Neural progenitor cell (in vitro differentiated cells): ENCODE measurements around the gene ABCC3. TPM values are rescaled to one million over a fixed set of nuclear protein-coding genes. Genes with fewer than 3 reads are reported as not detected.

Experiments
- DNase-seq: peaks from one replicate; pipeline ENCODE4 v3.0.0-alpha.2; 2016; ENCODE audit warnings: low spot score
- H2AFZ ChIP-seq: fragments of 200-600 bp; sonication (generic); replicated peaks from 2 replicates; pipeline ENCODE4 v1.6.1; 2016; ENCODE audit warnings: antibody characterized with exemption
- H3F3A ChIP-seq: fragments of 200-600 bp; sonication (generic); 2 replicates; pipeline ENCODE4 v1.6.1; 2016; ENCODE audit warnings: antibody characterized with exemption, low read depth
- H3K27ac ChIP-seq: fragments of 200-600 bp; sonication (generic); 2 replicates; pipeline ENCODE4 v1.5.1; 2016; ENCODE audit warnings: mild to moderate bottlenecking
- H3K27me3 ChIP-seq: fragments of 200-600 bp; sonication (generic); 2 replicates; pipeline ENCODE4 v1.6.1; 2016; ENCODE audit warnings: mild to moderate bottlenecking, moderate library complexity
- H3K36me3 ChIP-seq: fragments of 200-600 bp; sonication (generic); 2 replicates; pipeline ENCODE4 v1.5.1; 2016
- H3K4me1 ChIP-seq: fragments of 200-600 bp; sonication (generic); 2 replicates; pipeline ENCODE4 v1.6.1; 2016; ENCODE audit warnings: mixed run types
- H3K4me2 ChIP-seq: fragments of 200-600 bp; sonication (generic); 2 replicates; pipeline ENCODE4 v1.6.1; 2016
- H3K4me3 ChIP-seq: fragments of 200-600 bp; sonication (generic); 2 replicates; pipeline ENCODE4 v1.5.1; 2016
- H3K79me2 ChIP-seq: fragments of 200-600 bp; sonication (generic); 2 replicates; pipeline ENCODE4 v1.6.1; 2016; ENCODE audit warnings: low read depth
- H3K9ac ChIP-seq: fragments of 200-600 bp; sonication (generic); 2 replicates; pipeline ENCODE4 v1.6.1; 2016
- H3K9me3 ChIP-seq: fragments of 200-600 bp; sonication (generic); 2 replicates; pipeline ENCODE4 v1.5.1; 2016; ENCODE audit warnings: low read depth
- H4K20me1 ChIP-seq: fragments of 200-600 bp; sonication (generic); 2 replicates; pipeline ENCODE4 v1.6.1; 2016; ENCODE audit warnings: low read depth
- H3K27ac Mint-ChIP-seq: 3 replicates; pipeline ENCODE4 v1.8.0; 2021; ENCODE audit warnings: mixed read lengths
- H3K27me3 Mint-ChIP-seq: 2 replicates; pipeline ENCODE4 v1.8.0; 2022; ENCODE audit warnings: low read depth, mild to moderate bottlenecking, inconsistent platforms, moderate library complexity, mixed read lengths; ENCODE audit not compliant: insufficient read depth
- H3K36me3 Mint-ChIP-seq: 3 replicates; pipeline ENCODE4 v1.8.0; 2021; ENCODE audit warnings: mixed read lengths
- H3K4me1 Mint-ChIP-seq: 3 replicates; pipeline ENCODE4 v1.8.0; 2021; ENCODE audit warnings: mixed read lengths
- H3K4me3 Mint-ChIP-seq: 3 replicates; pipeline ENCODE4 v1.8.0; 2021; ENCODE audit warnings: mild to moderate bottlenecking, moderate library complexity, mixed read lengths
- H3K9me3 Mint-ChIP-seq: 3 replicates; pipeline ENCODE4 v1.8.0; 2020; ENCODE audit warnings: mixed read lengths
- CTCF ChIP-seq: fragments of 200-600 bp; sonication (generic); IDR thresholded peaks from 2 replicates; pipeline ENCODE4 v1.5.1; 2017; ENCODE audit warnings: antibody characterized with exemption, mild to moderate bottlenecking
- EZH2 ChIP-seq: fragments of 200-600 bp; sonication (generic); IDR thresholded peaks from 2 replicates; pipeline ENCODE4 v1.6.1; 2017; ENCODE audit warnings: antibody characterized with exemption, mild to moderate bottlenecking, moderate library complexity
- EZH2phosphoT487 ChIP-seq: fragments of 200-600 bp; sonication (generic); IDR thresholded peaks from 2 replicates; pipeline ENCODE4 v1.6.1; 2017; ENCODE audit warnings: antibody characterized with exemption
- total RNA-seq: library from RNA; depleted of rRNA; stranded (reverse); fragments of >200 nt; gene quantifications from 2 replicates; pipeline ENCODE4 v1.2.3, GENCODE V29; 2015; ENCODE audit warnings: low replicate concordance

ABCC3 gene
- total RNA-seq, 1 donor from 2014 or later = not detected

- Histone ChIP-seq H3K27ac (no peak overlapping the region), H3K36me3 (no peaks in the 10 kb centered on the region), H3K9ac (no peak overlapping the region), H3F3A (peaks cover 22% of the 10 kb centered on the region), H3K4me2 (no peak overlapping the region), H3K9me3 (no peaks in the 10 kb centered on the region), H3K4me3 (no peak overlapping the region), H2AFZ (no peak overlapping the region), H3K27me3 (no peaks in the 10 kb centered on the region), H3K4me1 (peaks cover 16% of the 10 kb centered on the region), H4K20me1 (no peaks in the 10 kb centered on the region), H3K79me2 (peaks cover 34% of the 10 kb centered on the region)
- peaks cover 2% of the 10 kb centered on the region for H3K27me3 Mint-ChIP-seq
- DNase-seq = no peak
- no peaks in the 10 kb centered on the region for H3K9me3 Mint-ChIP-seq
- H3K4me1 Mint-ChIP-seq = peaks cover 25% of the 10 kb centered on the region
- no peak for TF ChIP-seq EZH2
- TF ChIP-seq EZH2phosphoT487 = no peak
- no peak for TF ChIP-seq CTCF
- H3K36me3 Mint-ChIP-seq = peaks cover 2% of the 10 kb centered on the region
- no peak overlapping the region for H3K27ac Mint-ChIP-seq
- no peak overlapping the region for H3K4me3 Mint-ChIP-seq
Observed at GRCh38 chr17:50710025-50710424, 75.3 kb downstream of the ABCC3 start.

GRCh38 chr17:50710650-50711049 lies 76.0 kb downstream of the ABCC3 start:
- Histone ChIP-seq H3K27ac (no peak overlapping the region), H3K79me2 (peaks cover 27% of the 10 kb centered on the region)
- no peak overlapping the region for H3K4me3 Mint-ChIP-seq

GRCh38 chr17:50712641-50713040 lies 78.0 kb downstream of the ABCC3 start:
- Histone ChIP-seq H3K9ac (no peak overlapping the region), H3F3A (peaks cover 15% of the 10 kb centered on the region), H2AFZ (peak overlapping the region; percentile 44), H3K4me1 (peaks cover 16% of the 10 kb centered on the region), H3K79me2 (peaks cover 10% of the 10 kb centered on the region), H4K20me1 (no peaks in the 10 kb centered on the region), H3K9me3 (no peaks in the 10 kb centered on the region), H3K4me3 (no peak overlapping the region), H3K27ac (no peak overlapping the region), H3K4me2 (no peak overlapping the region), H3K27me3 (no peaks in the 10 kb centered on the region), H3K36me3 (no peaks in the 10 kb centered on the region)
- no peak overlapping the region for H3K4me3 Mint-ChIP-seq
- no peak overlapping the region for H3K27ac Mint-ChIP-seq
- peaks cover 25% of the 10 kb centered on the region for H3K4me1 Mint-ChIP-seq
- H3K36me3 Mint-ChIP-seq = no peaks in the 10 kb centered on the region
- no peak for TF ChIP-seq EZH2phosphoT487
- no peaks in the 10 kb centered on the region for H3K27me3 Mint-ChIP-seq
- no peaks in the 10 kb centered on the region for H3K9me3 Mint-ChIP-seq
- DNase-seq = no peak

More at GRCh38 chr17:50710650-50711049, 76.0 kb downstream of the ABCC3 start:
- Histone ChIP-seq H3K4me3 (no peak overlapping the region), H3K9me3 (no peaks in the 10 kb centered on the region), H3K4me1 (peaks cover 16% of the 10 kb centered on the region), H2AFZ (no peak overlapping the region), H3K4me2 (no peak overlapping the region), H3K9ac (no peak overlapping the region), H3F3A (peaks cover 22% of the 10 kb centered on the region), H3K36me3 (no peaks in the 10 kb centered on the region), H3K27me3 (no peaks in the 10 kb centered on the region), H4K20me1 (no peaks in the 10 kb centered on the region)
- DNase-seq = no peak
- no peaks in the 10 kb centered on the region for H3K9me3 Mint-ChIP-seq
- no peaks in the 10 kb centered on the region for H3K36me3 Mint-ChIP-seq
- peaks cover 2% of the 10 kb centered on the region for H3K27me3 Mint-ChIP-seq
- peaks cover 25% of the 10 kb centered on the region for H3K4me1 Mint-ChIP-seq
- TF ChIP-seq CTCF = no peak
- no peak for TF ChIP-seq EZH2
- TF ChIP-seq EZH2phosphoT487 = no peak
- peak overlapping the region; percentile 31 for H3K27ac Mint-ChIP-seq

- Histone ChIP-seq H3K79me2 (peaks cover 11% of the 10 kb centered on the region), H4K20me1 (peaks cover 5% of the 10 kb centered on the region), H3F3A (peaks cover 11% of the 10 kb centered on the region), H2AFZ (no peak overlapping the region), H3K4me1 (peaks cover 3% of the 10 kb centered on the region), H3K9ac (no peak overlapping the region), H3K27me3 (no peaks in the 10 kb centered on the region), H3K4me3 (no peak overlapping the region), H3K36me3 (no peaks in the 10 kb centered on the region), H3K9me3 (no peaks in the 10 kb centered on the region), H3K4me2 (no peak overlapping the region), H3K27ac (no peak overlapping the region)
- Mint-ChIP-seq H3K36me3 (no peaks in the 10 kb centered on the region), H3K9me3 (no peaks in the 10 kb centered on the region), H3K4me3 (no peak overlapping the region), H3K4me1 (peaks cover 10% of the 10 kb centered on the region), H3K27me3 (no peaks in the 10 kb centered on the region), H3K27ac (no peak overlapping the region)
- DNase-seq = no peak
- TF ChIP-seq EZH2 (no peak), EZH2phosphoT487 (no peak), CTCF (no peak)
Observed at GRCh38 chr17:50715471-50715870, 80.8 kb downstream of the ABCC3 start.
